Urothelium cell line (cell line): ENCODE measurements around the gene CFAP46.

ENCODE experiments used
- DNase-seq: peaks from one replicate; pipeline ENCODE4 v3.0.0; 2011; ENCODE audit warnings: low spot score, mixed read lengths
- FAIRE-seq: peaks from 2 replicates; lab custom pipeline; 2011; peaks lifted over from hg19 to GRCh38; lab: Jason Lieb, UNC

Gene CFAP46

GRCh38 chr10:132867801-132868644, 74.3 kb downstream of the CFAP46 start:
- DNase-seq (no peak), FAIRE-seq (no peak)

- FAIRE-seq (no peak), DNase-seq (no peak)
Measured at GRCh38 chr10:132866601-132867381, 75.6 kb downstream of the CFAP46 start.

- DNase-seq (no peak), FAIRE-seq (no peak)
Measured at GRCh38 chr10:132865851-132866600, 76.3 kb downstream of the CFAP46 start.

GRCh38 chr10:132865171-132865631, 77.2 kb downstream of the CFAP46 start:
- DNase-seq = no peak
- FAIRE-seq = no peak

- DNase-seq = no peak
- no peak for FAIRE-seq
Measured at GRCh38 chr10:132862485-132863420, 79.6 kb downstream of the CFAP46 start.

- DNase-seq (no peak), FAIRE-seq (no peak)
Measured at GRCh38 chr10:132861884-132862461, 80.4 kb downstream of the CFAP46 start.

- FAIRE-seq (no peak), DNase-seq (no peak)
Measured at GRCh38 chr10:132861116-132861691, 81.2 kb downstream of the CFAP46 start.

- no peak for FAIRE-seq
- no peak for DNase-seq
Measured at GRCh38 chr10:132860532-132860931, 81.8 kb downstream of the CFAP46 start.

- FAIRE-seq (no peak), DNase-seq (no peak)
Measured at GRCh38 chr10:132859084-132859855, 83.1 kb downstream of the CFAP46 start.

GRCh38 chr10:132858121-132859081, 84.0 kb downstream of the CFAP46 start:
- FAIRE-seq = no peak
- no peak for DNase-seq

GRCh38 chr10:132856869-132857524, 85.4 kb downstream of the CFAP46 start:
- FAIRE-seq = no peak
- DNase-seq = no peak

GRCh38 chr10:132855889-132856288, 86.5 kb downstream of the CFAP46 start:
- DNase-seq (no peak), FAIRE-seq (no peak)

- no peak for DNase-seq
- no peak for FAIRE-seq
Measured at GRCh38 chr10:132851451-132851850, 90.9 kb downstream of the CFAP46 start.

- DNase-seq (no peak), FAIRE-seq (no peak)
Measured at GRCh38 chr10:132850896-132851295, 91.5 kb downstream of the CFAP46 start.

- FAIRE-seq = no peak
Measured at GRCh38 chr10:132850246-132850645, 92.1 kb downstream of the CFAP46 start.

GRCh38 chr10:132849546-132850031, 92.8 kb downstream of the CFAP46 start:
- FAIRE-seq (no peak), DNase-seq (no peak)

More at GRCh38 chr10:132850246-132850645, 92.1 kb downstream of the CFAP46 start:
- no peak for DNase-seq
